GM13976 (cell line): Measurements from ENCODE around the gene TLK2.

Experiments used
- DNase-seq: peaks from one replicate; pipeline ENCODE4 v3.0.0; 2012; ENCODE audit warnings: low spot score
- CTCF ChIP-seq: IDR thresholded peaks from 2 replicates; pipeline ENCODE4 v1.5.1; 2012; ENCODE audit warnings: borderline replicate concordance, mild to moderate bottlenecking; ENCODE audit not compliant: insufficient read depth; ENCODE audit errors: extremely low read depth, missing control alignments, control extremely low read depth
- in situ Hi-C: fragments of 300-500 bp; cut with MboI; formaldehyde crosslinking; loops from one replicate; pipeline ENCODE4 v1.12.0; 2022; ENCODE audit warnings: low sequenced_read_pairs, mixed read lengths, inconsistent platforms; ENCODE audit not compliant: unreplicated experiment

Gene TLK2

GRCh38 chr17:62615503-62615902 is 136.9 kb downstream of the TLK2 start:
- TF ChIP-seq CTCF: no peak
- in situ Hi-C loops: no loop called here
- DNase-seq: no peak

- no peak for DNase-seq
- TF ChIP-seq CTCF: no peak
Measured at GRCh38 chr17:62616993-62617893, 138.6 kb downstream of the TLK2 start.

GRCh38 chr17:62617894-62618472 is 139.4 kb downstream of the TLK2 start:
- no peak for DNase-seq
- no peak for TF ChIP-seq CTCF
- in situ Hi-C loops: no loop called here

More at GRCh38 chr17:62616993-62617893, 138.6 kb downstream of the TLK2 start:
- in situ Hi-C loops: no loop called here

GRCh38 chr17:62618647-62619416 is 140.2 kb downstream of the TLK2 start:
- no peak for DNase-seq
- TF ChIP-seq CTCF: no peak
- in situ Hi-C loops: no loop called here

GRCh38 chr17:62619417-62620155 is 141.0 kb downstream of the TLK2 start:
- TF ChIP-seq CTCF: no peak
- no peak for DNase-seq
- in situ Hi-C loops: no loop called here

- in situ Hi-C loops: no loop called here
- no peak for DNase-seq
- TF ChIP-seq CTCF: no peak
Measured at GRCh38 chr17:62621223-62621622, 142.6 kb downstream of the TLK2 start.
